GM12878 (cell line): Measurements from ENCODE around the gene MED13.

Source experiments
- CHD2 ChIP-seq: IDR thresholded peaks from 2 replicates; pipeline ENCODE4 v1.6.1; 2011; ENCODE audit warnings: low read depth, low read length, improper control_type of control experiment, borderline replicate concordance
- CHD4 ChIP-seq: fragments of 200-600 bp; sonication (generic); IDR thresholded peaks from 2 replicates; pipeline ENCODE4 v1.6.1; 2016; ENCODE audit warnings: mild to moderate bottlenecking
- KLF5 ChIP-seq: fragments of 450-650 bp; IDR thresholded peaks from 2 replicates; pipeline ENCODE4 v1.6.1; 2014; ENCODE audit warnings: mild to moderate bottlenecking; ENCODE audit not compliant: partially characterized antibody
- MTA2 ChIP-seq: fragments of 450-650 bp; IDR thresholded peaks from 2 replicates; pipeline ENCODE4 v1.6.1; 2016; ENCODE audit warnings: low read depth, mild to moderate bottlenecking, moderate library complexity
- POLR2A ChIP-seq: IDR thresholded peaks from 2 replicates; pipeline ENCODE4 v1.6.1; 2011; ENCODE audit warnings: low read depth, mild to moderate bottlenecking, low read length
- POLR2AphosphoS5 ChIP-seq: IDR thresholded peaks from 2 replicates; pipeline ENCODE4 v1.6.1; 2011; ENCODE audit warnings: mild to moderate bottlenecking, low read length, inconsistent platforms
- STAT1 ChIP-seq: fragments of 450-650 bp; conservative IDR thresholded peaks from 2 replicates; pipeline ENCODE4 v1.6.1; 2014; ENCODE audit warnings: antibody characterized with exemption, mild to moderate bottlenecking
- TF ChIP-seq, protein P1 (sequence below), 3 experiments: IDR thresholded peaks in 2 of 3; conservative IDR thresholded peaks in 1 of 3; 2 replicates each; pipeline ENCODE4 v1.5.1; 2011; ENCODE audit warnings: low read depth in 3 of 3, low read length in 3 of 3, mild to moderate bottlenecking in 3 of 3, control low read depth in 2 of 3, moderate library complexity in 2 of 3, inconsistent platforms in 1 of 3, mixed read lengths in 1 of 3; ENCODE audit not compliant: control insufficient read depth in 2 of 3, insufficient read depth in 1 of 3; ENCODE audit errors: extremely low read depth in 1 of 3
- TF ChIP-seq, protein P2 (sequence below): IDR thresholded peaks from 2 replicates; pipeline ENCODE4 v1.6.1; 2012; ENCODE audit warnings: mild to moderate bottlenecking, low read depth, low read length

DNA sequence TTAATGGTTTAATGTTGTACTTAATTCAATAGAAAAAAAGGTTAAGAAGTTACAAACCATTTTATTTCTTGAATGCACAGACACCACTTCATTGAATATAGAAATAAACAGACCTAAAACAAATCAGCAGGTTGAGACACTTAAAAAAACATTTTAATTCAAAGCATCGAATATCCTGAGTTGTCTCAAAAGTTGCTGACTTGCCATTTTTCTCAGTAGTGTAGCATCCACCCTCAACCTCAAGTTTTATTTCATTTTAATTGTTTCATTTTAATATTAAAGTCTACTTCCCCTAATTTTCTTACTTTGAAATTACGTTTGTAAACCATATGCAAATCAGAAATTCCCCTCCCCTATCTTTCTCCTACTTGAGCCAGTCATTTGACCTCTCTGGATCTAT, 5.8 kb upstream of the MED13 start:
- TF ChIP-seq, protein P1, sequence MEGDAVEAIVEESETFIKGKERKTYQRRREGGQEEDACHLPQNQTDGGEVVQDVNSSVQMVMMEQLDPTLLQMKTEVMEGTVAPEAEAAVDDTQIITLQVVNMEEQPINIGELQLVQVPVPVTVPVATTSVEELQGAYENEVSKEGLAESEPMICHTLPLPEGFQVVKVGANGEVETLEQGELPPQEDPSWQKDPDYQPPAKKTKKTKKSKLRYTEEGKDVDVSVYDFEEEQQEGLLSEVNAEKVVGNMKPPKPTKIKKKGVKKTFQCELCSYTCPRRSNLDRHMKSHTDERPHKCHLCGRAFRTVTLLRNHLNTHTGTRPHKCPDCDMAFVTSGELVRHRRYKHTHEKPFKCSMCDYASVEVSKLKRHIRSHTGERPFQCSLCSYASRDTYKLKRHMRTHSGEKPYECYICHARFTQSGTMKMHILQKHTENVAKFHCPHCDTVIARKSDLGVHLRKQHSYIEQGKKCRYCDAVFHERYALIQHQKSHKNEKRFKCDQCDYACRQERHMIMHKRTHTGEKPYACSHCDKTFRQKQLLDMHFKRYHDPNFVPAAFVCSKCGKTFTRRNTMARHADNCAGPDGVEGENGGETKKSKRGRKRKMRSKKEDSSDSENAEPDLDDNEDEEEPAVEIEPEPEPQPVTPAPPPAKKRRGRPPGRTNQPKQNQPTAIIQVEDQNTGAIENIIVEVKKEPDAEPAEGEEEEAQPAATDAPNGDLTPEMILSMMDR (IDR thresholded peaks at IDR 0.05 in 2 of 3, conservative IDR thresholded peaks at IDR 0.05 in 1 of 3; ENCODE audit: control insufficient read depth in 2 of 3, extremely low read depth in 1 of 3, insufficient read depth in 1 of 3, low read depth in 3 of 3, low read length in 3 of 3), result no peak
- TF ChIP-seq POLR2AphosphoS5 (no peak), CHD4 (no peak), STAT1 (no peak), CHD2 (no peak), POLR2A (no peak), MTA2 (no peak), KLF5 (no peak)
- TF ChIP-seq, protein P2, sequence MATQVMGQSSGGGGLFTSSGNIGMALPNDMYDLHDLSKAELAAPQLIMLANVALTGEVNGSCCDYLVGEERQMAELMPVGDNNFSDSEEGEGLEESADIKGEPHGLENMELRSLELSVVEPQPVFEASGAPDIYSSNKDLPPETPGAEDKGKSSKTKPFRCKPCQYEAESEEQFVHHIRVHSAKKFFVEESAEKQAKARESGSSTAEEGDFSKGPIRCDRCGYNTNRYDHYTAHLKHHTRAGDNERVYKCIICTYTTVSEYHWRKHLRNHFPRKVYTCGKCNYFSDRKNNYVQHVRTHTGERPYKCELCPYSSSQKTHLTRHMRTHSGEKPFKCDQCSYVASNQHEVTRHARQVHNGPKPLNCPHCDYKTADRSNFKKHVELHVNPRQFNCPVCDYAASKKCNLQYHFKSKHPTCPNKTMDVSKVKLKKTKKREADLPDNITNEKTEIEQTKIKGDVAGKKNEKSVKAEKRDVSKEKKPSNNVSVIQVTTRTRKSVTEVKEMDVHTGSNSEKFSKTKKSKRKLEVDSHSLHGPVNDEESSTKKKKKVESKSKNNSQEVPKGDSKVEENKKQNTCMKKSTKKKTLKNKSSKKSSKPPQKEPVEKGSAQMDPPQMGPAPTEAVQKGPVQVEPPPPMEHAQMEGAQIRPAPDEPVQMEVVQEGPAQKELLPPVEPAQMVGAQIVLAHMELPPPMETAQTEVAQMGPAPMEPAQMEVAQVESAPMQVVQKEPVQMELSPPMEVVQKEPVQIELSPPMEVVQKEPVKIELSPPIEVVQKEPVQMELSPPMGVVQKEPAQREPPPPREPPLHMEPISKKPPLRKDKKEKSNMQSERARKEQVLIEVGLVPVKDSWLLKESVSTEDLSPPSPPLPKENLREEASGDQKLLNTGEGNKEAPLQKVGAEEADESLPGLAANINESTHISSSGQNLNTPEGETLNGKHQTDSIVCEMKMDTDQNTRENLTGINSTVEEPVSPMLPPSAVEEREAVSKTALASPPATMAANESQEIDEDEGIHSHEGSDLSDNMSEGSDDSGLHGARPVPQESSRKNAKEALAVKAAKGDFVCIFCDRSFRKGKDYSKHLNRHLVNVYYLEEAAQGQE, result no peak
